ENCODE data around the gene NF2.

The NF2 gene

GRCh38 chr22:29720811-29721323 lies 117.4 kb downstream of the NF2 start:
- DNase-seq (ENCODE audit: low spot score), result no peak

- no peak for DNase-seq (ENCODE audit: low spot score)
These were observed 118.7 kb downstream of the NF2 start for GRCh38 chr22:29722151-29722550.

DNA sequence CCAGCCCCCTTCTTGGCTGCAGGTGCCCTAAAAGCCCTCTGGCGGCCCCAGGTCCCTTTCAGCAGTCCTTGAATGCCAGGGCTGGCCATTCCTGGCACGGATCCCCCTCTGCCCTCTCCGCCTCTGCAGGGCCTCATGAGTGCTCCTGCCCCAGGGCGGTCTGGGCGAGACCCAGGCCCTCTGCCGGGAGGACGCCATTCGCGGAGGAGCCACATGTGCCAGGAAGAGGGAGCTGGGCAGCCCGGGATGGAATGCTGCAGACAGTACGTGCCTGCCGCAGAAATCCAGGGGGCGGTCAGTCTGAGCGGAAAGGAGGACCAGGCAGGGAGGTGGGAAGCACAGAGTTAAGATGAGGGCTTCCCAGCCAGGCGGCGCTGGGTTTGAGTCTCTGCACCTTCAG lies 119.2 kb downstream of the NF2 start:
- DNase-seq (ENCODE audit: low spot score), result no peak

GRCh38 chr22:29723766-29724165 lies 120.3 kb downstream of the NF2 start:
- DNase-seq (ENCODE audit: low spot score), result no peak

GRCh38 chr22:29724843-29725242 lies 121.4 kb downstream of the NF2 start:
- DNase-seq (ENCODE audit: low spot score), result no peak

- DNase-seq (ENCODE audit: low spot score), result no peak
These were observed 122.7 kb downstream of the NF2 start for GRCh38 chr22:29726106-29726505.

GRCh38 chr22:29726512-29727130 lies 123.2 kb downstream of the NF2 start:
- DNase-seq (ENCODE audit: low spot score), result no peak

- DNase-seq (ENCODE audit: low spot score), result no peak
These were observed 123.7 kb downstream of the NF2 start for GRCh38 chr22:29727131-29727523.

DNA sequence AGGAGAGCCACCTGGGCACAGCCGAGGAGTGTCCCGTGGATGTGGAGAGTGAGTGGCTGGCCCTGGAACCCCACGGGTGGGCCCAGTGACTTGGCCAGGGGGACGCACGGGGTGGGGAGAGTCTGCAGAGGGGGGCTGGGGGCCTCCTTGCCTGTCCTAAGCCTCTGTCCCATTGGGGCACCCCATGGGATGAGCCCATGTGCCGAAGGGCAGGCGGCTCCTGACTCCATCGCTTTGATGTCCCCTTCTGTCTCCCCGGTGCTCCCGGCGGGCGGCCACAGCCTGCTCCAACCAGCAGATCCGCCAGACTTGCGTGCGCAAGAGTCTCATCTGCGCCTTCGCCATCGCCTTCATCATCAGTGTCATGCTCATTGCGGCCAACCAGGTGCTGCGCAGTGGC lies 125.7 kb downstream of the NF2 start:
- DNase-seq (ENCODE audit: low spot score), result no peak

GRCh38 chr22:29731058-29731850 lies 127.8 kb downstream of the NF2 start:
- DNase-seq (ENCODE audit: low spot score), result no peak

- no peak for DNase-seq (ENCODE audit: low spot score)
These were observed 129.4 kb downstream of the NF2 start for GRCh38 chr22:29732883-29733282.

DNA sequence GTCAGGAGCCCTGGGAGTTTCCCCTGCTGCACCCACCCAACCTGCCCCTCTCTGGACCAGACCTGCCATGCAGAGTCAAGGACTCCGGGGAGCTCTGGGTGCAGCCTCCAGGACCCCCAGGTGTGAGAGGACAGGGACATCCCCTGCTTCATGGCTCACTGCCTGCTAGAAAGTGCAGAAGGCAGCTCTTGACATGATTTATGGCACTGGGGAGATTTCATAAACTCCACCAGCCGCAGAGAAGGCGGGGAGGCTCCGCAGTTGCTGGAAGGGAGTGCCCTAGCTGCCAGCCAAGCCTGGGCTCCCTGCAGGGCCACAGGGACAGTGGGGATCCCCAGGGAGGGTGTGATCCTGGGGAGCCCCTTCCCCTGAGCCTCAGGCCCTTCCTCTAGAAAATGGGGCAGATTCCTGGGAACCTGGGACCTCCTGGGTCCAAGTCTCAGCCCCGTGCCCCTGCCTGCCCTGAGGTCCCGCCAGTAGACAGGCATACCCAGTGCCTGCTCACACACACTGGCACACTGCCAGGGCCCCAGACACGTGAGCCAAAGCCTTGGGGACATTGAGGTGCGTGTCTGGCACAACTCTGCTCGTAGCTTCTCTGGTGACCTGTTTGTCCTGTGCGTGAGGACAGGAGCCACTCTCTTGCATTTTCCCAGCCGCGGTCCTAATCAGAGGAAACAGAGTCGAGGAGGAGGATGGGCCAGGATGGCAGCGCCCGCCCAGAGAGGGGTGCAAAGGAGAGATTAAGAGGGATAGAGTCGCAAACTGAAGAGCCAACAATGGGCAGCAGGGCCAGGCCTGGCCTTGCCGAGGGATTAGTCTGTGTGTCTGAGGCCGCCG lies 130.1 kb downstream of the NF2 start:
- DNase-seq (ENCODE audit: low spot score), result no peak

DNA sequence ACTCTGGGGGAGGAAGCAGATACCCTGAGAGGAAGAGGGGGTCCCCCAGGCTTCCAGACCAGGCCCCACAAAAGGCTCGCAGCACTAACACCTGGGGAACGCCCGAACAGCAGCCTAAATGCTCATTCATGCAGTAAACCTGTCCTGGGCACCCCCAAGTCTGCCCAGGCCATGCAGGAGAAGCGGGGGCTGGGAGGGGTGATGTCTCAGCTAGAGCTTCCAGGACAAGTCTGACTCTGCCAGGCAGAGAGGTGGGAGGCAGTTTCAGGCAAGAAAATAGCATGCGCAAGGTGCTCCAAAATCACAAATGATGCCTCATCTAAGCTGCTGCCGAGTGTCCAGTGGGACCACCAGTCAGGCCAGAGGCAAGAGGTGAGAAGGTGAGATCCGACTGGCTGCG lies 131.0 kb downstream of the NF2 start:
- peak; percentile 21 for DNase-seq (ENCODE audit: low spot score)

- no peak for DNase-seq (ENCODE audit: low spot score)
These were observed 131.4 kb downstream of the NF2 start for GRCh38 chr22:29734838-29735237.

GRCh38 chr22:29735416-29735815 lies 132.0 kb downstream of the NF2 start:
- DNase-seq (ENCODE audit: low spot score), result no peak

- DNase-seq (ENCODE audit: low spot score), result no peak
These were observed 134.1 kb downstream of the NF2 start for GRCh38 chr22:29737251-29738117.

DNA sequence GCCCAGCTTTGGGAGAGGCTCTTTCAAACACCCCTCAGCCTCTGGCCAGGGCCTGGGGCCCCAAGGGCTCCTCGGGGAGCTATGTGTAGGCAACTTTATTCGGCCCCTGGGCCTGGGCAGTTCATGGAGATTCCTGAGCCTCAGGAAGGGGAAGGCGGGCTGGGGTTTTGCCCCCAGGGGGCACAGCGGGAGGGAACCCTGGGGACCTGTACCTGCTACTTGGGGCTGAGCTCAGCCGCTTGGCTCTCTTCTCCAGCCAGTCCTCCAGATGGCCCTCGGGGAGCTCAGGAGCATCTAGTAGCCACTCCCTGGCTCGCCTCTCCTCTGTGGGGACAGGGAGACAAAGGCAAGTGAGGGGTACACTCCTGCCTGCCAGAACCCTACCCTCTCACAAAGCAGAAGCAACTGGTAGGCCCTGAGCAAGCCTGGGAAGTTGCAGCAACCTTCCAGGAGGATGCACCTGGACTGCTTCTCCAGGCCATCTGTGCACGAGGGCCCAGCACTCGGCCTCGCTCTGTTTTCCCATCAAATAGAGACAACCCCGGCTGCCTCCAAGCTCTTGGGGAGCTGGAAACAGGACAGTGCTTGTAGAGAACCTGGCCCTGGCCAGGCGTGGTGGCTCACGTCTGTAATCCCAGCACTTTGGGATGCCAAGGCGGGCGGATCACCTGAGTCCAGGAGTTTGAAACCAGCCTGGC lies 134.8 kb downstream of the NF2 start:
- no peak for DNase-seq (ENCODE audit: low spot score)

DNA sequence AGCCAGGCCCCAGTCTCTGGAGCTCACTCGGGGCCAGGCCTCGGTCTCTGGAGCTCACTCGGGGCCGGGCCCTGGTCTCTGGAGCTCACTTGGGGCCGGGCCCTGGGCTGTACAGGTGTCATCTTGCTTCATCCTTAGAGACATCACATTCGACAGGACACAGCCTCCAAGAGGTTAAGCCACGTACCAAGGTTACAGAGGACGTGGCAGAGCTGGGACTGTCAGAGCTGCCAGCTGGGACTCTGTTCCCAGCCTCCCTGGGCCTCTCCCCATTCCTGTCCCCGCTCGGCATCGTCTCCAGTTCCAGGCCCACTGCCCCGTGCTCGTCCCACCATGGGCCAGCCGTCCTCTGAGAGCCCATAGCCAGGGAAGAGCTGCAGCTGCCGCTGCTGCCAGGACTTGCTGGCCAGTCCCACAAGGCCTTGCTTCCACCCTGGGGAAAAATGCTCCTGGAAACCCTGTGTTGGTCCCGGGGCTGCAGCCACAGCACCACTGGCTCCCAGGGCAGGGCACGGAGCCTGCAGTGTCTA lies 136.0 kb downstream of the NF2 start:
- no peak for DNase-seq (ENCODE audit: low spot score)

GRCh38 chr22:29740216-29740615 lies 136.8 kb downstream of the NF2 start:
- no peak for DNase-seq (ENCODE audit: low spot score)

DNA sequence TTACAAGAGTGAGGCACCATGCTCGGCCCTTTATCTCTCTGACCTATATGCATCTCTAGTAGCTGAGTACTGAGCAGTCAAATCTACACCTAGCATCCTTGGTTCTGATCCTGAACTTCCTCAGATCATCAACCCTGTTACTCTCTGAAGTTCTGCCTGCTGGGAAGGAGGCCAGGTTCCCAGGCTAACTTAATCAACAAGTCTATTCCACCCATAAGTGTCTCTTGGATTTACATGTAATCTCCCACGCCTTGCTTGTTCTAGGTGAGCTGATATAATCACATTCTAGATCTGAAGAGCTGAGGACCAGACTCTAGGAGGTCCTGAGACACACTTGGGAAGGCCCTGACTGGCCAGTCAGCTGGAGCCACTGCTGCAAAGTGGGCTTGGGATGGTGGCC lies 138.5 kb downstream of the NF2 start:
- no peak for DNase-seq (ENCODE audit: low spot score)

GRCh38 chr22:29742326-29742725 lies 138.9 kb downstream of the NF2 start:
- no peak for DNase-seq (ENCODE audit: low spot score)

Data from putamen (tissue), 1 donor.